Lower leg skin (tissue), 4 donors: ENCODE measurements around the gene POU2F3. TPM values are rescaled to one million over a fixed set of nuclear protein-coding genes. Genes with fewer than 3 reads are reported as not detected.
A peak's percentile ranks its signal among the peaks of the same experiment; 100 is the strongest.
"Not testable (repeated sequence)": the region's sequence is repeated elsewhere in the genome, so short reads cannot be mapped to it uniquely, and the experiment has no call there.

Source experiments
- DNase-seq, 2 donors: peaks; one replicate each; pipeline ENCODE4 v3.0.0-alpha.2; 2019; ENCODE audit warnings: low spot score in 2 of 2
- H3K4me3 ChIP-seq: fragments of 200-600 bp; sonication (generic); 2 replicates; pipeline ENCODE4 v1.5.1; 2017; ENCODE audit warnings: mild to moderate bottlenecking, low read depth; ENCODE audit not compliant: poor library complexity, severe bottlenecking
- CTCF ChIP-seq, 3 donors: fragments of 450-650 bp; IDR thresholded peaks; one replicate each; pipeline ENCODE4 v1.5.1; 2016; ENCODE audit warnings: antibody characterized with exemption in 3 of 3, mild to moderate bottlenecking in 3 of 3, moderate library complexity in 2 of 3
- POLR2A ChIP-seq, 2 donors: fragments of 450-650 bp; IDR thresholded peaks; one replicate each; pipeline ENCODE4 v1.6.1; 2016 to 2017; ENCODE audit warnings: antibody characterized with exemption in 2 of 2, mild to moderate bottlenecking in 1 of 2, moderate library complexity in 1 of 2
- WGBS, 2 donors: methylation state at CpG; one replicate each; pipeline ENCODE4 v1.1.5; 2018; 5-methylcytosine and 5-hydroxymethylcytosine counted together
- intact Hi-C: fragments of 100-400 bp; cut with DNase I; formaldehyde crosslinking; loops from one replicate; pipeline ENCODE4 v1.15.0; 2023; ENCODE audit warnings: low total_unique reads
- total RNA-seq, 4 donors: library from RNA; depleted of rRNA; stranded (reverse); fragments of >200 nt; gene quantifications; one replicate each; pipeline ENCODE4 v1.1.0, GENCODE V29; 2016

Gene POU2F3
- total RNA-seq, 4 donors from 2014 or later = 74.1 to 112 (median 103) TPM

GRCh38 chr11:120270386-120270785 is 30.4 kb downstream of the POU2F3 start:
- TF ChIP-seq CTCF (IDR thresholded peaks at IDR 0.05) (no peak), POLR2A (IDR thresholded peaks at IDR 0.05) (no peak)
- no peak overlapping the region for H3K4me3 ChIP-seq
- DNase-seq = no peak
- WGBS, 2 donors = 50 to 64% methylated on average over 1 of the region's 1 CpG
- intact Hi-C loops = no loop called here

DNA sequence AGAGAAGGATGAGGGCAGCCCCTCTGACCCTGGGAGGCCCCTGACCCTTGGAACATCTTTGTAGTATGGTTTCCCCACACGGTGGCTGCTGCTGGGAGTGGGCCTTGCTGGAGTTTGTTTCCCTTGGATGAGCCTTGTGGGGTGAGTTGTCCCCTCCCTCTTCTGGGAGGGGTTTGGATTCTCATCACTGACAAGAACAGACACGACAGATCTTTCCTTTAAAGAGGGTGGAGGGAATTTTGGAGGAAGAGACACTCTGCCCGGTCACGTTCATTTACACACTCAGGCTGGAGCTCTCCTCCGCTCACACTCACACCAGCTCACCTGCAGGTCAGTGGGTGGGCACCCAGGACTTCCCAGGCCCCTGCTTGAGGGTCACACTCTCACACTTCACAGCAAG is 31.7 kb downstream of the POU2F3 start:
- TF ChIP-seq POLR2A (IDR thresholded peaks at IDR 0.05) (no peak), CTCF (IDR thresholded peaks at IDR 0.05) (no peak)
- WGBS, 2 donors = 40 to 47% methylated on average over 4 to 5 of the region's 5 CpGs
- DNase-seq = peak in 1 of 2 donors; percentile 36
- intact Hi-C loops = no loop called here
- no peak overlapping the region for H3K4me3 ChIP-seq

GRCh38 chr11:120272303-120272702 is 32.4 kb downstream of the POU2F3 start:
- TF ChIP-seq CTCF (IDR thresholded peaks at IDR 0.05) (no peak), POLR2A (IDR thresholded peaks at IDR 0.05) (no peak)
- no peak overlapping the region for H3K4me3 ChIP-seq
- DNase-seq = no peak
- 37 to 52% methylated on average over 2 of the region's 2 CpGs for WGBS, 2 donors
- intact Hi-C loops = no loop called here

DNA sequence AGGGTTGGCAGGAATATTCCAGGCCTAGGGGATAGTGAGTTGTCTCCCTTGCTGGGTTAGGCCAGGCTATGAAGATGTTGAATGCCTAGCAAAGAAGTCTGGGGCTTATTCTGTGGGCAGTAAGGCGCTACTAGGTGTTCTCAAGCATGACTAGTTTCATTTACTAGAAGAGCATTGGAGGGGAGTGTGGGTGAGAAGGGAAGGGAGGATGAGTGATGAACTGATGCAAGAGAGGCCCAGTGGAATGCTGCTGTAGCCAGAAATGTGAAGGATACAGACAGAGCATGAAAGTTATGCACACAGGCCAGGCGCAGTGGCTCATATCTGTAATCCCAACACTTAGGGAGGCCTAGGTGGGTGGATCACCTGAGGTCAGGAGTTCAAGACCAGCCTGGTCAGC is 33.5 kb downstream of the POU2F3 start:
- 75 to 89% methylated on average over 2 of the region's 2 CpGs for WGBS, 2 donors
- TF ChIP-seq POLR2A (IDR thresholded peaks at IDR 0.05) (no peak), CTCF (IDR thresholded peaks at IDR 0.05) (no peak)
- no peak for DNase-seq
- intact Hi-C loops = no loop called here
- H3K4me3 ChIP-seq = no peak overlapping the region

DNA sequence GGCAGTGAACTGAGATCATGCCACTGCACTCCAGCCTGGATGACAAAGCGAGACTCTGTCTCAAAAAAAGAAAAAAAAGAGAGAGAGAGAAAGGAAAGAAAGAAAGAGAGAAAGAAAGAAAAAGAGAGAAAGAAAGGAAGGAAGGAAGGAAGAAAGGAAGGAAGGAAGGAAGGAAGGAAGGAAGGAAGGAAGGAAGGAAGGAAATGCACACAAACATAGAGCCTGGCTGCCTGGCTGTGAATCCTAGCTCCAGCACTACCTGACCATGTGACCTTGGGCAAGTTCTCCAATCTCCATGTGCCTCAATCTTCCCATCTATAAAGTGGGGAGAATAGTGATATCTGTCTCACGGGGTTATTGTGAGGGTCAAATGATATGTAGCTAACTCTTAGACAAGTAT is 34.0 kb downstream of the POU2F3 start:
- intact Hi-C loops, H3K4me3 ChIP-seq, DNase-seq: not testable (repeated sequence)
- WGBS, 2 donors = 100% methylated on average over 2 of the region's 2 CpGs

GRCh38 chr11:120279502-120279901 is 39.6 kb downstream of the POU2F3 start:
- no peak overlapping the region for H3K4me3 ChIP-seq
- 42 to 54% methylated on average over 5 of the region's 5 CpGs for WGBS, 2 donors
- intact Hi-C loops = no loop called here
- TF ChIP-seq POLR2A (IDR thresholded peaks at IDR 0.05) = no peak
- no peak for TF ChIP-seq CTCF (IDR thresholded peaks at IDR 0.05)
- peak in 1 of 2 donors; percentile 58 for DNase-seq
